Midbrain (tissue), 1 donor: ENCODE data around the gene RARB.

Experiments
- DNase-seq: peaks from one replicate; lab custom pipeline; 2025; lab: John Stamatoyannopoulos, UW

Gene RARB

DNA sequence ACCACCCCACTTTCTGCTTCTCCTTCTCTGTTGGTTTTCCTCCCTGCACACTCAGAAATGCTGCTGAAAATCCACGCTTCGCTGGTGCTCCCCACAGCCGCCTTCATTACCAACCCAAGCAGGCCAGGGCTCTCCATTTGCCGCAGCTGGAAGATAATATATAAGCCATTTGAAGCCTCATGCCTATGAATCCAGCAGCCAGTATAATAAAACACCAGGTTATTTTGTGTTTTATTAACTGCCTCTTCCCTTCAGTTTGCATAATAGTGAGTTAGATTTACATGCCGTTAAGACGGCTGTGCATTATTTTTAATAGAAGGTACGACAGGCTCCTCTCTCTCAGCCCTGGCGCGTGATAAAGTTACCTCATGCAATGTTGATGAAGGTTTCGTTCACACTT lies 150.0 kb downstream of the RARB start:
- DNase-seq: no peak

- no peak for DNase-seq
Observed at GRCh38 chr3:25580534-25580933, 152.5 kb downstream of the RARB start.

DNA sequence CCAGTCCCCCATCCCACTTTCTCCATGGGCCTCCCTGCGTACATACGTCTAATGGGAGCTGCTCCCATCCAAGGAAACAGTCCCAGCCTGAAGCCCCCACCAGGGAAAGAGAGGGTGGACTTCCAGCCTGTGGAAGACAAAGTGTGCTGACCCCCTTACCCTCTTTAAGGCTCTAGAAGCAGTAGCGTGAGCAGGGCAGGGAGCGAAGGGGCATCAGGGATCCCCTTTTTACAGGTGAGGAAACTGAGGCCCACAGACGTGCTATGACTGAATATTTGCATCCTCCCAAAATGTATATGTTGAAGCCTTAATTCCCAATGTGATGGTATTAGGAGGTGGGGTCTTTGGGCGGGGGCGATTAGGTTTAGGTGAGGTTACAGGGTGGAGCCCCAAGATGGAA lies 153.3 kb downstream of the RARB start:
- no peak for DNase-seq

DNA sequence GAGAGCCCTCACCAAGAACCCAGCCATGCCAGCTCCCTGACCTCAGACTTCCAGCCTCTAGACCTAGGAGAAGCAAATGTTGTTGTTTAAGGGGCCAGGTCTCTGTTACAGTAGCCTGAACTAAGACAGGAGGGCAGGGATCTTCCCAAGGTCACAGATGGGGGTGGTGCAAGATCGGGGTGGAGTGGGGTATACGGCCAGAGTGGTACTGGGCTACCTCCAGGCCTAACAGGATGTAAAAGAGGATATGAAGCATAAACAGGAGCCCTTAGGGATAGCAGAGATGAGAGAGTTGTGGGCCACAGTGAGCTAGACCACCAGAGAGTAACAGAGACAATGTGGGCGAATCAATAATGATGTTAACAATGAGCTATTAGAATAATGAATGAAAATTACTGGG lies 153.8 kb downstream of the RARB start:
- no peak for DNase-seq

DNA sequence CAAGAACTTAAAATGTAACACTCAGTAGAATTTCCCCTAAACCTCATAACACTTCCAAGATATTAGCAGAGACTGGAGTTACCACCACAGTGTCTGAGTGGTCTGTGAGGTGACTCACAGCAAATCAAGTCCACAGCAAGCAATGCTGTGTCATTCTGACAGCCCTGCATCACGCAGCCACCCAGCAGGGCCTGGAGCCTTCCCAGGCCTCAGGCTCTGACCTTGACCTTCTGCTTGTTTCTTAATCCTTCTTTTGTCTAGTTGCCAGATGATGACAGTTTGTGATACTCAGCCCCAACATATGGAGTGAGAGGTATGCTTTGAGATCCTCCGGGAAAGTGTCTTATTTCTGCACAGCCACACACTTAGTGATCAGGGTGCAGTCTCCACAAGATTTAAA lies 154.2 kb downstream of the RARB start:
- DNase-seq: no peak

GRCh38 chr3:25583343-25583742 lies 155.3 kb downstream of the RARB start:
- DNase-seq: no peak

DNA sequence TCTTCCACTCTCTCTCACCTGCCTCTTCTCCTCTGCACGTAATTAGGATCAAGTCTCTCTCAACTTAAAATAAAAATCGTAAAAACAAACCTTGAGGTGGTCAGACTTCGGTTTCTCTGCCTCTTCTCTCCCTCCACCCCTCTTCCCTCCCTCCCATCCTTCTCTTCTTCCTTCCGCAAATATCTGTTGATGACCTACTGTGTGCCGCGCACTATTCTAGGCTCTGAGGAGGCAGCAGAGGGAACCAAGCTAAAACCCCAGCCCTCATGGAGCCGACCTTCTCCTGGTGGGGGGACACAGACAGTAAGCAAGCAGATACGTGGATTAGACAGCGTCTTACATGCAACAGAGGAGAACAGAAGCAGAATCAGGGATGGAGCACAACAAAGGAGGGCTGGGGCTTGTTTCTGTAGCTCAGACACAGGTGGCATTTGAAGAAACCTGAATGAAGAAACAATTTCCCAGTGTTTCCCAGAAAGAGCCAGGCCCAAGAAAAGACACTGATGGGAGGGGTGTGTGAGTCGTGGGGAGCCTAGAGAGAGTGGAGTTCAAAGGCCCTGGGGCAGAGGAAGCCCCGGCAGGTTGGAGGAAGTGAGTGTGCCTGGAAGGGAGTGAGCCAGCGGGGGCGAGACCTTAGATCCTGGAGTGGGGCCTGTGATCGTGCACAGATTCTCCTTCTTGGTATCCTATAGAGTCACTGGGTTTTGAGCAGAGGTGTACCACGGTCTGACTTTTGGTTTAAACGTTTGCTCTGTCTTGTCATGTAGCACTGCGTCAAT lies 156.1 kb downstream of the RARB start:
- no peak for DNase-seq

DNA sequence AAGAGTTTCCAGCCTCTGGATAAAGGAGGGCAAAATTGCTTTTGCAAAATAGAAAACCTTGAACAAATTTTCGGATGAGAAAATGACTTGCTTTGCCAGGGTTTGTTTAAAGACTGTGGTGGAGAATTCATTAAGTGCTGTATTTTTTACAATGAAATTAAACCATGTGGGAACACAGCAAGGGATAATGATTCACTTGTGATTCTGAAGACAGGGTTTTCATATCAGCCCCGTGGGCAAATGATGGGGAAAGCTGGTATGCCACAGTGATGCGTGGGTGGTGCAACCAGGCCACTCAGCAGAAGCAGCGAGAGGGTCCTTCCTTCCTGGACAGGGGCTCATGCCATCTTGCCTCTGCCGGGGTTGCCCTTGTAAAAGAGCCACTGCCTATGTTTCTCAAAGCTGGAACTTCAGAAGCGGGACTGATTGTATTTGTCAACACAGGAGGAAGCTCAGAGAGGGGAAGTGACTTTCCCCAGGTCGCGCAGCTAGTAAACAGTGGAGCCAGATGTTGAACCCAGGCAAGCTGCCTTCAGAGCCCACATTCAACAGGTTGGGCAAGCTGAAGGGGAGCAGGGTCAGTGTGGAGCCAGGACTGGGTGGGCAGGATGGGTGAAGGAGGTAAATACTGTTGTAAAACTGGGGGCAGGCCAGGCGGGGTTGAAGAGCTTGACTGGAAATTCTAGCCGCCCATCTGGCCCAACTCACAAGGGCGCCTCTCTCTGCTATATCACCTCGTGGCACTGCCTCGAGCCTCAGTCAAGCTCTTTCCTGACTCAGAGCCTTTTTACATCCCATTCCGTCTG lies 157.5 kb downstream of the RARB start:
- DNase-seq: no peak

GRCh38 chr3:25586167-25586505 lies 158.1 kb downstream of the RARB start:
- DNase-seq: no peak

GRCh38 chr3:25586553-25586952 lies 158.5 kb downstream of the RARB start:
- no peak for DNase-seq

DNA sequence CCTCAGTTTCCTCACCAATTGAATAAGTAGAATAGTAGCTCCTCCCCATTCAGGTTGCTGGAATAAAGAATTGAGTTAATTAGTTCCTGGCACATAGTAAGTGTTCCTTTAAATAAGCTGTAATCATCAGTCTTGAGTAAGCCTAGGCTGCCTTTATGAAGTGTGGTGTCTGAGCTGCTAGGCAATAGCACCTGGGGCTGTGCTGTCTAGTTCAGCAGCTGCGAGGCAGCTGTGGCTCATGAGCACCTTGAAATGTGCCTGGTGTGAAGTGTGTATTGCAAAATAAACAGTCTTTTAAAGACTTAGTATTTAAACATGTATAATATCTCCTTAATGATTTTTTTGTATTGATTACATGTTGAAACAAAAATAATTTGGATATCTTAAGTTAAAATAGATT lies 159.0 kb downstream of the RARB start:
- DNase-seq: no peak

- no peak for DNase-seq
Observed at GRCh38 chr3:25587526-25587925, 159.5 kb downstream of the RARB start.

GRCh38 chr3:25587975-25588374 lies 159.9 kb downstream of the RARB start:
- no peak for DNase-seq

DNA sequence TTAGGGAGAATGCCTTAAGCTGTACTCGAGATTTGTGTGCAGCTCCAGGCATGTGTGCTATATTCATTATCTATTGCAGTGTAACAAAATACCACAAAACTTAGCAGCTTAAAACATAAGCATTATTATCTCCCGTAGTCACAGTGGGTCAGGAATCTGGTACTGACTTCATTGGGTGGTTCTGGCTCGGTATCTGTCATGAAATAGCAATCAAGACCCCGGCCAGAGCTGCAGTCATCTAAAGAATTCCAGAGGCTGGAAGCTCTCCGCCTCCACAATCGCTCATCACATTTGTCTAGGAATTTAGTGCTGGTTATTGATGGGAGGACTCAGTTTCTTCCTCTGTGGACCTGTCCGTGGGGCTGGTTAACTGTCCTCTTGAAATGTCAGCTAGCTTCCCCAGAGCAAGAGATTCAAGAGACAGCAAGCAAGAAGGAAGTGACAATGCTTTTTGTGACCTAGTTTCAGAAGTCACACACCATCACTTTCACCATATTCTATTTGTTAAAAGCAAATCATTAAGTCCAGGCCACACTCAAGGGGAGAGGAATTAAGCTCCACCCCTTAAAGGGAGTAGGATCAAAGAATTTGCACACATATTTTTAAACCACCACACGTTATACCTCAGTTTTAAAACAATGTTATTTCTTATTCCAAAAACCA lies 160.5 kb downstream of the RARB start:
- DNase-seq: no peak

- no peak for DNase-seq
Observed at GRCh38 chr3:25589104-25589782, 161.2 kb downstream of the RARB start.

GRCh38 chr3:25589783-25590258 lies 161.8 kb downstream of the RARB start:
- no peak for DNase-seq

DNA sequence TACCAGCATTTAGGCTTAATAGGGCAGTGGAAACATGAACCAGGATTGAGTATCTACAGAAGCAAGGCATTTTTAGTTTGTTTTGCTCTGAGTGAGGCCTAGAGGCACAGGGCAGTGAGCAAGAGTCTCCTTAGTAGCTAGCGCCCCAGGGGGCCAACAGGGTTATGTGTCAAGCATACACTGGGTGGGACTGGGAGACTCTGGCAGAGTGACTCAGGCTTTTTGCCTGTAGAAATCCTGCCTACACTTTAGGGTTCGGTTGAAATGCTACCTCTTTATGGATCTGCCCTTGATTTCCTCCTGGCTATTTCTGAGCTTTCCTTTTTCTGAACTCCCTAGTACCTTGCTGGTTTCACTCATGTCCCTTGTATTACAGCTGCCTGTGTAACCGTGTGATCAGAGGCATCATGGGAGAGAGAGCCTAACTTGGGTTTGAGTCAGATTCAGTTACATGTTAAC lies 164.5 kb downstream of the RARB start:
- DNase-seq: no peak

DNA sequence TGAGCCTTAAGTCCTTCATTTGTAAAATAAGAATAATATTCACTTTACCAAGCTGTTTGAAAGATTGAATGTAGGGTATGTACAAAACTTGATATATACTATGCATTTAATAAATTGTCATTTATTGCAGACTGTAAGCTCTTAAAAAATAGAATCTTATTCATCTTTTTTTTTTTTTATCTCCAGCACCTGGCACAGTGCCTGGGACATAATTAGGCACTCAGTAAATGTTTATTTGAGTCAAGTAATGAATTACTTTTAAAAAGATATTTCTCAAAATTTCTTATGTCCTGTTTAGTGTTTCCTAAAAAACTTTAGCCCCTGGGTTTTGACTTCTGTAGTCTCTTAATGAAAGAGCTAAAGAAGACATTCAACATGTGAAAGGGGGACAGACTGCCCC lies 164.9 kb downstream of the RARB start:
- DNase-seq: no peak

GRCh38 chr3:25594007-25594502 lies 166.0 kb downstream of the RARB start:
- DNase-seq: peak; percentile 57

DNA sequence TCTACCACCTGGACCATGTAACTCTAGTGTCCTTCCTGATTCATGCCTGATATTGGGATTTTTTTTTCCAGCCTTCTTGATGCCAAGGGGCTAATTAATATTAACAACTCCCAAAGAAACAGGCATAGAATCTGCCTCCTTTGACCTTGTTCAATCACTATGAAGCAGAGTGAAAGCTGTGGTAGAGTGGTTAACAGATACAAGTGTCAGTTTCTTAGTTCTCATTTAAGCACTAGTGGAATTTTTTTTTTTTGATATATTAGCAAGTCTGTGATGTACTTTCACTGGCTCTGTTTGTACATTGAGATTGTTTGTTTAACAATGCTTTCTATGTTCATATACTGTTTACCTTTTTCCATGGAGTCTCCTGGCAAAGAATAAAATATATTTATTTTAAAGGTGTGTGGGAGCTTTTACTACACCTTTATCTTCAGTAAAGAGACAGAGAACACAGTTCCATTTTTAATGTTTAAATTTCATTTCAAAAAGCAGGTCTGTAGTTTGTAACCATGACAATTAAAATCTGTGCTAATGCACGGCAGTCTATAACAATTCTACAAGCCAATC lies 169.6 kb downstream of the RARB start:
- no peak for DNase-seq

DNA sequence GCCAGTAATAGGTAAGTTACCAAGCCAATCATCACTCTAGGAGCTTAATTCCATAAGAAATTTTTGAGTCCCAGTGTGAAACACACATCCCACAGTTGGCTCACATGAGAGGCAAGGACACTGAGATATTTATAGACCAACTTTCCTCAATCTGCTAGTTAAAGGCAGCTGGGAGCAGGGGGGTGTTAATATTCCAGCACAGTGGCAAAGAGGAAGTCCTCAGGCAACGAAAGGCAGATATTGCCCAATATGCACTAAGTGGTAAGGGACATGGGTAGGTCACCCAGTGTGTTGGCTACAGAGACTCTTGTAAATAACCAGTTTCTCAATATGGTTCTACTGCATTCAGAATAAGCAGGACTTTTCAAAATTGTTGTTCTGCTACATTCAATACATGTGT lies 175.6 kb downstream of the RARB start:
- no peak for DNase-seq
